COLO668 (cell line): ENCODE measurements around the gene RPL18.
"Not testable (repeated sequence)": the region's sequence is repeated elsewhere in the genome, so short reads cannot be mapped to it uniquely, and the experiment has no call there.

Experiments
- DNase-seq: peaks from one replicate; lab custom pipeline; 2025; ENCODE audit not compliant: unreplicated experiment; lab: John Stamatoyannopoulos, UW

The RPL18 gene

DNA sequence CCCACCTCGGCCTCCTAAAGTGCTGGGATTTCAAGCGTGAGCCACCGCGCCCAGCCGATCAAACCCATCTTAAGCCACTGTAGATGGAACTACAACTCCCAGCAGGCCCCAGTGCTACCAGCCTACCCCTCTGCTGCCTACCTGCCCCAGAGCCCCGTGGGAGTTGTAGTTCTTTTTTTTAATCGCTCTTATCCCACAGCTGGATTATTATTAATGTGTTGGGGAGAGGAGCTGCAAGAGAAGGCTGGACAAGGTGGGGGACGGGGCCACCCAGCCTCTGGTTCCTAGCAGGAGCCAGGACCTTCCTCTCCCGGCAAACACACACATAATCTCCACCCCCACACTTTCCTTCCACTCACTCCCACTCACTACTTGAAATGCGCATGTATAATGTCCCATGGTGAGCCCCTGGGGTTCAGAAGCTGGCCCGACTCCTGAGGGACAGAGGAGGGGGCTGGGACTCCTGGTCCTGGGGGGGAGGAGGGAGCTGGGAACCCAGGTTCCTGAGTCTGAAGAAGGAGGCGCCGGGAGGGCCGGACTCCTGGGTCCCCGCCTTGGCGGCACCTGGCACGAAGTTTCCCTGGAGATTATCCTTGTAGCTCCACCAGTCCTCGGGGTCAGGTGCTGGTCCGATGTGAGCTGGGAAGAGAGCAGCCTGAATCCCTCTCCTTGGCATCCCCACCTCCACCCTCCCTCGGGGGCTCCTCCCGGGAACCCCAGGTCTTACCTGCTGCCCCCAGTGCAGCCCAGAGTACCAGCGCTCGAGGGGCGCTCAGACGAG is 26.1 kb upstream of the RPL18 start:
- DNase-seq, result peak; percentile 62

- no peak for DNase-seq
Observed at GRCh38 chr19:48644355-48644754, 25.4 kb upstream of the RPL18 start.

GRCh38 chr19:48642862-48643261 is 23.9 kb upstream of the RPL18 start:
- DNase-seq, result no peak

DNA sequence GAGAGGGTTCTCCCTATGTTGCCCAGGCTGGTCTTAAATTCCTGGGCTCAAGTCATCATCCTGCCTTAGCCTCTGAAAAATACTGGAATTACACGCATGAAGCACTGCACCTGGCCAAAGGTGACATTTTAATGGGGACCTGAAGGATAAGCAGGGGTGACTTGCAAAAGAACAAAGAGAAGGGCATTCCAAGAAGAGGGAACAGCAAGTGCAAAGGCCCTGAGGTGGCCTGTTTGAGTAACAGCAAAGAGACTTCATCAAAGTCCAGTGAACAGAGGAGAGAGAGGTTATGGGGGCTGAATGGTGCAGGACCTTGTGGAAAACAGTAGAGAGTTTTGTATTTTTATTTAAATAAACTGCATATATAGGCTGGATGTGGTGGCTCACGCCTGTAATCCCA is 22.9 kb upstream of the RPL18 start:
- DNase-seq, result no peak

DNA sequence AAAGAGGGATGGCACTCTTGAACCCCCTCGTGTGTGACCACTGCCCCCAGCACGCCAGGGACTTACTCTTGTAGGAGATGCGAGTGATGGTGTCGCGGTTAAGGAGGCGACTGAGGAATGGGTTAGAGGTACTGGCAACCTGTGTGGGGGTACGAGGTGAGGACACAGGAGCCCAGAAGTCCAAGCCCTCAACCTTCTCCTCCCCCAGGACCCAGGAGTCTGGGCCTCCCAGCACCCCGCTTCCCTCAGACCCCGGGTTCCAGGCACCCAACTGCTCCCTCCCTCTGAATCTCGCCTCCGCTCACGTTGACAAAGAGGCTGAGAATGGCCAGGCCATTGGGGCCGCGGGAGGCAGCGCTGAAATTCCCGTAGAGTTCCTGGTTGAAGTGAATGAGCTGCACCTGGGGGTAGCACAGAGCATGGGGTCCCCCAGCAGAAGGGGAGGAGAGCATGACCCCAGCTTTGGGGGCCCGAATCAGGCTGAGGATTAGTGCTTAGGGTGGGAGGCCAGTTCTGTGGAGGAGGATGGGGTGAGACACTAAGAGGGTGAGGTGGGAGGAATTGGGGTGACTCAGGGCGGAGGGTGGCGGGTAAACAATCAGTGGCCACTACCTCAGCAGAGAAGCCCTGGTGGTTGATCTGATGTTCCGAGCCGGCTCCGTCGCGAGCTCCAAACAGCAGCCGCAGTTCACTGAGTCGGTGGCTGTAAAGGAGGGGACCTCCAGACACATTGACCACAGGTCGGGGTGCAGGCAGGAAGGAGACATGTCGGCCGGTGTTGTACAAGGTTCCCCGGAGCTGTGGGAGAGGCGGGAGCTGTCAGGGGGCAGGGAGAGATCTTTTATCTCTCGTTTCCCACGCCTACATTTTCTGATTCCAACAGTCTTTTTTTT is 20.8 kb upstream of the RPL18 start:
- DNase-seq, result no peak

- DNase-seq, result no peak
Observed at GRCh38 chr19:48638831-48639381, 19.9 kb upstream of the RPL18 start.

GRCh38 chr19:48637948-48638830 is 19.2 kb upstream of the RPL18 start:
- peak; percentile 63 for DNase-seq

DNA sequence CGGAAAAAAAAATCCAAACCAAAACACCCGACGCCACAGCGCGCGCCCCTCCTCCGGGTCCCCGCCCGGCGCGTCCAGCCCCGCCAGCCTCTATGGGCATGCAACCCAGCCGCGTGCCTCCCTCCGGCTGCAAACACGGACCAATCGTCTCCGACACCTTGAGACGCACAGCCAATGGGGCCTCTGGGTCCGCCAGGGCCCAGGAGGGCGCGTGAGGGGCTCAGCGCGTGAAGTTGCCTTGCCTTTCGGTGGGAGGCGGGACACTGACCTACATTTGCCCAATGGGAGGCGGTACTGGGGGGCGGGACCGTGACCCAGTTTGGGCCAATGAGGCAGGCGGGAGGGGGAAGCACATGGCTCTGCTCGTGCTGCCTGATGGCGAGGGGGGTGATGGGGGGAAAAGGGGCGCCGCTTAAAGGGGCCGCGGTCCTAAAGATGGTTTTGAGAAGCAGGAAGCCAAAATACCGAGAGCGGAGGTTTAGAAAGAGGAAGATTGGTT is 18.5 kb upstream of the RPL18 start:
- peak; percentile 94 for DNase-seq

- DNase-seq, result peak; percentile 57
Observed at GRCh38 chr19:48636859-48637448, 18.0 kb upstream of the RPL18 start, which contains the start of gene DBP. Gene DBP (minus strand): TSS chr19:48637379. CDS start chr19:48636994, 385 bp downstream.

DNA sequence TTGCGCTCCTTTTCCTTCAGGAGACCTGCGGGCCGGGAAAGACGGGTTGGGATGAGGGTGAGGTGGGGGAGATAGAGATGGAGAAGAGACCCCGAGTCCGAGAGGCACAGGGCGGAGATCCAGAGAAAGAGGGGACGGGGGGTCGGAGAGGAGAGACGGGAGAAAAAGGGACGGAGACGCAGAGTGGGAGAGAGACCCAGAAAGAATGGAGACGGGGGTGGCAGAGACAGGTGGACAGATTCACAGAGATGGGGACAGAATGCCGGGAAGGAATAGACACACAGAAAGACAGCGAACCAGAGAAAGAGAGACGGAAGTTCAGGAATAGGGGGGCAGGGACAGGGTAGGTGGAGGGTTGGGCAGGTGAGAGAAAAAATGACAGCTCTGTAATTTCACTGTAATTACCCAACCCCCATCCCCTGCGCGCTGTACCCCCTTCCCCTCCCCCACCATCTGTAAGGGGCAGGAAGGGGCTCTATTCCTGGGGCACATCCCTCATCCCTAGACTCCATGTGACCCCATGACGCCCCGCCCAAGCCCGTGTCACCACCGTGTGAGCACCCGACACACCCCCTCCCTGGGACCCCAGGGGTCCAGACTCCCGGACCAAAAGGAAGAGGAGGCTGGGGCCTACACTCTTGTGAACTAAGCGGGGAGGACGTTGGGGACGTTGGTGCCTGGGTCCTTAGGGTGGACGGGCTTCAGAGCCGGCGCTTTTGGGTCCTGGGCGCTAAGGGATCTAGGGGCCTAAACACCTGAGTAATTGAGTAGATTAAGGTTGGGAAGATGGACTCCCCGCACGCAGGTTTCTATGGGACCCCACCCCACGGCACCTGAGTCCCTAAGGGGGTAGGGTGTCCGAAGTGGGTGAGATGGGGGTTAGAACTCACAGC is 17.2 kb upstream of the RPL18 start:
- DNase-seq, result peak; percentile 32

GRCh38 chr19:48635263-48635965 is 16.4 kb upstream of the RPL18 start:
- DNase-seq, result peak; percentile 83

DNA sequence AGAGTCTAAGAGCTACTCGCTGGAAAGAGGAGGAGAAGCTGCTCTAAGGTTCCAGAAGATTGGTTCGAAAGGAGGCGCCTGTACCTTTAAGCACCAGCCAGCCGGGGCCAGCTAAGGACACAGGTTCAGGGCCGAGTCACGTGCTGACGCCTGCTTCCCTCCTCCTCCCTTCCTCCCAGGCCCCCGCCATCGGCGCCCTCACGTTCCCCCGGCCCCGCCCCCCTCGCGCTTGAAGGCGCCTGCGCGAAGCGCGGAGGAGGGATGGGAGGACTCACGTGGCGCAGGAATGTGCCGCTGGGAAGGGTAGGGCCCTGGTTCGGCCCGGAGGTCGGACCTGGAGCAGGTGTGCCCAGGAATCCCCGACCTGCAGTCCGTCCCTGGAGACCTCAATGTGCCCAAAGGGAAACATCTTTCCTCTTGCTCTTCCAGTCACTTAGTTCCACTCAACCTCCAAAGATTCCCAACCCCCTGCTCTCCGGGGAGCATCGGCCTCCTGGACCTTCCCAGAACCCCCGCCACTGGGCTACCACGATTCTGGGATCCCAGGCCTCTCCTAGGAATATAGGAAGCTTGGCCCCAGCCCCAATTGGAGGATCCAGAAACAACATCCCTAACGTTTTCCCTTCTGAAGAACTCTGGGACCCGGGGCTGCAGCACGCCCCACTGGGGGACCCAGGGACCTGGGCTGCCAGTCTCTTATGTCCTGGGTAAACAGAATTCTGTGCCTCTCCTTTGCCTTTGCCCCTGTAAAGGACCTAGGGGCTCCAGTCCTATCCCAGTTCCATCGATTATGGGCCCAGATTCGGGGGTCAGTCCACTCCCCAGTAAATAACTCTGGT is 15.7 kb upstream of the RPL18 start:
- peak; percentile 98 for DNase-seq

GRCh38 chr19:48634036-48634342 is 15.0 kb upstream of the RPL18 start:
- no peak for DNase-seq

GRCh38 chr19:48633148-48634035 is 14.4 kb upstream of the RPL18 start:
- no peak for DNase-seq

GRCh38 chr19:48632692-48633147 is 13.7 kb upstream of the RPL18 start:
- DNase-seq, result no peak

GRCh38 chr19:48632286-48632685 is 13.3 kb upstream of the RPL18 start:
- not testable (repeated sequence) for DNase-seq

GRCh38 chr19:48631225-48631624 is 12.2 kb upstream of the RPL18 start:
- peak; percentile 10 for DNase-seq
